Mucosa of rectum (tissue), 2 donors: Measurements from ENCODE around the gene POMT1.

Source experiments
- H3K27ac ChIP-seq, 2 donors: one replicate each; pipeline ENCODE4 v1.7.0; 2013; ENCODE audit warnings: inconsistent platforms in 2 of 2, low read depth in 2 of 2, low read length in 2 of 2
- H3K27me3 ChIP-seq, 2 donors: one replicate each; pipeline ENCODE4 v1.7.0; 2013; ENCODE audit warnings: low read length in 2 of 2; ENCODE audit not compliant: control insufficient read depth in 2 of 2, insufficient read depth in 2 of 2
- H3K36me3 ChIP-seq, 2 donors: one replicate each; pipeline ENCODE4 v1.7.0; 2013; ENCODE audit warnings: low read length in 2 of 2; ENCODE audit not compliant: control insufficient read depth in 2 of 2, insufficient read depth in 2 of 2
- H3K4me1 ChIP-seq, 2 donors: one replicate each; pipeline ENCODE4 v1.7.0; 2013; ENCODE audit warnings: low read length in 2 of 2, mild to moderate bottlenecking in 1 of 2; ENCODE audit not compliant: control insufficient read depth in 2 of 2, insufficient read depth in 2 of 2
- H3K4me3 ChIP-seq, 2 donors: one replicate each; pipeline ENCODE4 v1.7.0; 2013; ENCODE audit warnings: low read length in 2 of 2
- H3K9ac ChIP-seq, 2 donors: one replicate each; pipeline ENCODE4 v1.7.0; 2013; ENCODE audit warnings: low read length in 2 of 2, low read depth in 1 of 2, mild to moderate bottlenecking in 1 of 2
- H3K9me3 ChIP-seq, 2 donors: one replicate each; pipeline ENCODE4 v1.7.0; 2013; ENCODE audit warnings: low read length in 2 of 2; ENCODE audit not compliant: control insufficient read depth in 2 of 2
- donor health status: healthy.
- donor health status: Normal muscosa, but diverticular disease.

POMT1 gene

GRCh38 chr9:131476777-131477345, 25.9 kb upstream of the POMT1 start:
- H3K4me1 ChIP-seq, result no peaks in the 10 kb centered on the region
- no peak overlapping the region for H3K4me3 ChIP-seq
- H3K36me3 ChIP-seq, result peaks cover 74 to 81% of the 10 kb centered on the region in 2 donors
- no peaks in the 10 kb centered on the region for H3K9me3 ChIP-seq
- no peak overlapping the region for H3K9ac ChIP-seq
- no peaks in the 10 kb centered on the region for H3K27me3 ChIP-seq
- H3K27ac ChIP-seq, result no peak overlapping the region

GRCh38 chr9:131477367-131477766, 25.4 kb upstream of the POMT1 start:
- Histone ChIP-seq H3K36me3 (peaks cover 79 to 83% of the 10 kb centered on the region in 2 donors), H3K27me3 (no peaks in the 10 kb centered on the region), H3K4me1 (no peaks in the 10 kb centered on the region)

GRCh38 chr9:131477816-131478419, 24.8 kb upstream of the POMT1 start:
- Histone ChIP-seq H3K9me3 (no peaks in the 10 kb centered on the region), H3K36me3 (peaks cover 81 to 84% of the 10 kb centered on the region in 2 donors), H3K27ac (no peak overlapping the region), H3K9ac (no peak overlapping the region), H3K27me3 (no peaks in the 10 kb centered on the region), H3K4me3 (no peak overlapping the region), H3K4me1 (no peaks in the 10 kb centered on the region)

More at GRCh38 chr9:131477367-131477766, 25.4 kb upstream of the POMT1 start:
- H3K9me3 ChIP-seq, result no peaks in the 10 kb centered on the region
- H3K4me3 ChIP-seq, result no peak overlapping the region
- no peak overlapping the region for H3K27ac ChIP-seq
- no peak overlapping the region for H3K9ac ChIP-seq

- Histone ChIP-seq H3K9me3 (no peaks in the 10 kb centered on the region), H3K9ac (no peak overlapping the region), H3K4me3 (no peak overlapping the region), H3K4me1 (no peaks in the 10 kb centered on the region), H3K27ac (no peak overlapping the region), H3K36me3 (peaks cover 80 to 84% of the 10 kb centered on the region in 2 donors), H3K27me3 (no peaks in the 10 kb centered on the region)
Observed at GRCh38 chr9:131478421-131478868, 24.3 kb upstream of the POMT1 start.

GRCh38 chr9:131478911-131479310, 23.8 kb upstream of the POMT1 start:
- Histone ChIP-seq H3K27me3 (no peaks in the 10 kb centered on the region), H3K36me3 (peaks cover 80 to 84% of the 10 kb centered on the region in 2 donors), H3K27ac (no peak overlapping the region), H3K9me3 (no peaks in the 10 kb centered on the region), H3K9ac (no peak overlapping the region), H3K4me3 (no peak overlapping the region), H3K4me1 (no peaks in the 10 kb centered on the region)

GRCh38 chr9:131480258-131480657, 22.5 kb upstream of the POMT1 start:
- H3K9ac ChIP-seq, result no peak overlapping the region
- H3K27me3 ChIP-seq, result no peaks in the 10 kb centered on the region
- H3K4me1 ChIP-seq, result no peaks in the 10 kb centered on the region
- H3K9me3 ChIP-seq, result no peaks in the 10 kb centered on the region
- no peak overlapping the region for H3K27ac ChIP-seq
- peaks cover 84 to 90% of the 10 kb centered on the region in 2 donors for H3K36me3 ChIP-seq
- H3K4me3 ChIP-seq, result no peak overlapping the region

GRCh38 chr9:131481441-131482342, 21.0 kb upstream of the POMT1 start:
- Histone ChIP-seq H3K9ac (no peak overlapping the region), H3K4me1 (no peaks in the 10 kb centered on the region), H3K27ac (no peak overlapping the region), H3K27me3 (no peaks in the 10 kb centered on the region), H3K36me3 (peaks cover 84 to 91% of the 10 kb centered on the region in 2 donors), H3K9me3 (no peaks in the 10 kb centered on the region), H3K4me3 (no peak overlapping the region)

GRCh38 chr9:131482343-131483006, 20.2 kb upstream of the POMT1 start:
- H3K27ac ChIP-seq, result no peak overlapping the region
- no peaks in the 10 kb centered on the region for H3K9me3 ChIP-seq
- no peaks in the 10 kb centered on the region for H3K4me1 ChIP-seq
- H3K9ac ChIP-seq, result no peak overlapping the region
- H3K27me3 ChIP-seq, result no peaks in the 10 kb centered on the region
- H3K4me3 ChIP-seq, result no peak overlapping the region
- H3K36me3 ChIP-seq, result peaks cover 84 to 91% of the 10 kb centered on the region in 2 donors

- Histone ChIP-seq H3K4me3 (no peak overlapping the region), H3K9me3 (no peaks in the 10 kb centered on the region), H3K4me1 (no peaks in the 10 kb centered on the region), H3K36me3 (peaks cover 85 to 94% of the 10 kb centered on the region in 2 donors), H3K27ac (no peak overlapping the region), H3K27me3 (no peaks in the 10 kb centered on the region), H3K9ac (no peak overlapping the region)
Observed at GRCh38 chr9:131483319-131484050, 19.2 kb upstream of the POMT1 start.
